Lower leg skin (tissue), 4 donors: Measurements from ENCODE around the gene SGMS2. TPM values are rescaled to one million over a fixed set of nuclear protein-coding genes. Genes with fewer than 3 reads are reported as not detected.

Experiments
- DNase-seq, 2 donors: peaks; one replicate each; pipeline ENCODE4 v3.0.0-alpha.2; 2019; ENCODE audit warnings: low spot score in 2 of 2
- H3K4me3 ChIP-seq: fragments of 200-600 bp; sonication (generic); 2 replicates; pipeline ENCODE4 v1.5.1; 2017; ENCODE audit warnings: mild to moderate bottlenecking, low read depth; ENCODE audit not compliant: poor library complexity, severe bottlenecking
- CTCF ChIP-seq, 3 donors: fragments of 450-650 bp; IDR thresholded peaks; one replicate each; pipeline ENCODE4 v1.5.1; 2016; ENCODE audit warnings: antibody characterized with exemption in 3 of 3, mild to moderate bottlenecking in 3 of 3, moderate library complexity in 2 of 3
- POLR2A ChIP-seq, 2 donors: fragments of 450-650 bp; IDR thresholded peaks; one replicate each; pipeline ENCODE4 v1.6.1; 2016 to 2017; ENCODE audit warnings: antibody characterized with exemption in 2 of 2, mild to moderate bottlenecking in 1 of 2, moderate library complexity in 1 of 2
- WGBS, 2 donors: methylation state at CpG; one replicate each; pipeline ENCODE4 v1.1.5; 2018; 5-methylcytosine and 5-hydroxymethylcytosine counted together
- intact Hi-C: fragments of 100-400 bp; cut with DNase I; formaldehyde crosslinking; loops from one replicate; pipeline ENCODE4 v1.15.0; 2023; ENCODE audit warnings: low total_unique reads
- total RNA-seq, 4 donors: library from RNA; depleted of rRNA; stranded (reverse); fragments of >200 nt; gene quantifications; one replicate each; pipeline ENCODE4 v1.1.0, GENCODE V29; 2016

SGMS2 gene
- total RNA-seq, 4 donors from 2014 or later: 38.7 to 81.5 (median 55.9) TPM

- no peak for DNase-seq
- H3K4me3 ChIP-seq: no peak overlapping the region
- intact Hi-C loops: no loop called here
- no peak for TF ChIP-seq POLR2A (IDR thresholded peaks at IDR 0.05)
- no peak for TF ChIP-seq CTCF (IDR thresholded peaks at IDR 0.05)
Measured at GRCh38 chr4:107935246-107935645, 110.5 kb downstream of the SGMS2 start.

- H3K4me3 ChIP-seq: no peak overlapping the region
- no peak for DNase-seq
- TF ChIP-seq CTCF (IDR thresholded peaks at IDR 0.05): no peak
- no peak for TF ChIP-seq POLR2A (IDR thresholded peaks at IDR 0.05)
- intact Hi-C loops: no loop called here
- 89 to 91% methylated on average over 2 of the region's 2 CpGs for WGBS, 2 donors
Measured at GRCh38 chr4:107937040-107937439, 112.3 kb downstream of the SGMS2 start.

- intact Hi-C loops: no loop called here
Measured at GRCh38 chr4:107939307-107939706, 114.6 kb downstream of the SGMS2 start.

GRCh38 chr4:107945809-107946208, 121.1 kb downstream of the SGMS2 start:
- WGBS, 2 donors: 95 to 96% methylated on average over 3 of the region's 3 CpGs
- no peak for TF ChIP-seq POLR2A (IDR thresholded peaks at IDR 0.05)
- TF ChIP-seq CTCF (IDR thresholded peaks at IDR 0.05): no peak
- H3K4me3 ChIP-seq: no peak overlapping the region
- intact Hi-C loops: no loop called here
- DNase-seq: no peak

More at GRCh38 chr4:107939307-107939706, 114.6 kb downstream of the SGMS2 start:
- TF ChIP-seq POLR2A (IDR thresholded peaks at IDR 0.05) (no peak), CTCF (IDR thresholded peaks at IDR 0.05) (no peak)
- no peak overlapping the region for H3K4me3 ChIP-seq
- WGBS, 2 donors: 100% methylated on average over 1 of the region's 1 CpG
- no peak for DNase-seq

- H3K4me3 ChIP-seq: no peak overlapping the region
- DNase-seq: no peak
- intact Hi-C loops: no loop called here
- WGBS, 2 donors: 88 to 94% methylated on average over 2 of the region's 2 CpGs
- TF ChIP-seq POLR2A (IDR thresholded peaks at IDR 0.05): no peak
- no peak for TF ChIP-seq CTCF (IDR thresholded peaks at IDR 0.05)
Measured at GRCh38 chr4:107950746-107951540, 126.2 kb downstream of the SGMS2 start.

GRCh38 chr4:107951551-107951950, 126.8 kb downstream of the SGMS2 start:
- no peak for TF ChIP-seq POLR2A (IDR thresholded peaks at IDR 0.05)
- TF ChIP-seq CTCF (IDR thresholded peaks at IDR 0.05): no peak
- DNase-seq: no peak
- no peak overlapping the region for H3K4me3 ChIP-seq
- intact Hi-C loops: no loop called here
